HG02970 (cell line): ENCODE results near the gene LPP.

Source experiments
- ATAC-seq: cut with Tn5 transposase; IDR thresholded peaks from one replicate; pipeline ENCODE4 v1.9.1; 2021; ENCODE audit warnings: mild to moderate bottlenecking, moderate library complexity, moderate number of reproducible peaks; ENCODE audit not compliant: unreplicated experiment, low FRiP score

LPP gene

DNA sequence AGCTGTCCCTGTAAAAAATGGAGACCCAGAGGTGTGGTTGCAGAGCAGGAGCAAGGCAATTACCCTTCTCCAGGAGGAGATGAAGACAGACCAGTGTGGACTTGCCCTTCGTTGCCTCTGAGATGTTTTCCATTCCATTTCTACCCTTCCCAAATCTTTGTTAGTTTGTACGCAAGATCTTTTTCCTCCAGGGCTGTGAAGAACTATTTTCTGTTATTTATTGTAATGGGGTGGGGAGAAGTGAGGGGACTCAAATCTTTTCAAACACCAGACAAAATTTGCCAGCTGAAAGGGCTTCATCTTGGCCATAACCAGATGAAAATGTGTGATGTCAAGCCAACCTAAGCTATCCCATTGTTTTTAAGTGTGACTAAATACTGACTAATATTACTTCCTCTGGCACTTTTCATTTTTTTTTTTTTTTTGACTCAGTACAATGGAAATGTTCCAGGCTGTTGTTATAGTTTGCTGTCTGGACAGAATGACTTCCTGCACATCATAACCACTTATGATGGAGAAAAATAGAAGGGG, 746.5 kb downstream of the LPP start:
- no peak for ATAC-seq

GRCh38 chr3:188901126-188901525, 747.2 kb downstream of the LPP start:
- no peak for ATAC-seq

DNA sequence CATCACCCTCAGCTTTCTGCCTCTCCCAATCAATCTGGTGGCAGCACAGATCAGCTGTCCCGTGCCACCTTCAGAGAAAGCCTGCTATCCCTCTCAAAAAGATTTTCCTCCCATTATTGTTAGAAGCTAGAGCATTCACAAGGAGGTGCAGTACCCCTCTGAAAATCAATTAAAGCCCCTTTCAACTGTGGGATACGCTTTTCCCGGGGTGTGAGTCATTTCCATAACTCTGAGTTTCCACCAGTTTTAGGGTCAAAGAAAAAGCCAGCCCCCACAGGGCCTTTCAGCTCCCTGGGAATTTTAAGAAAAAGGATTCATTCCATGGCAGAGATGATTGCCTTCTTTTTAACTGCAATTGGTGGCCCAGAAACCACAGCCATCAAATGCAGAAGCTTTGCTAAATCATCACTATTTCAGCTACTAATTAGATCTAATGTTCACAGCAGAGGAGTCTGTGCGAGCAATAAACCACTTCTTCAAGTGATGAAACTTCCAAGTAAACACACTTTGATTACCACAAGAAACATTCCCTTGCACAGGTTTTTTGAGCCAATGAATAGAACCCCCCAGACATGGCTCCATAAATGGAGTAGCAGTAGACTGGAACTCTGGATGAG, 747.8 kb downstream of the LPP start:
- ATAC-seq: no peak

DNA sequence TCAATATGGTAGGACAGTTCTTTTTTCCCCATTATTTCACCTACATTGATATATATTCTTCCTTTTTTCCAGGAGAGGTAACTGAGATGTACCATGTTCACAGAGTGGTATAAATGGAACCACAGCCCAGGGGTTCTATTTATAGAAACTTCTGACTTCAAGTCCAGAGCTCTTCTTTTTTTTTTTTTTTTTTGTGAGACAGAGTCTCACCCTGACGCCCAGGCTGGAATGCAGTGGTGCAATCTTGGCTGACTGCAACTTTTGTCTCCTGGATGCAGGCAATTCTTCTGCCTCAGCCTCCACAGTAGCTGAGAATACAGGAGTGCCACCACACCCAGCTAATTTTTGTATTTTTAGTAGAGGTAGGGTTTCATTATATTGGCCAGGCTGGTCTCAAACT, 750.7 kb downstream of the LPP start:
- ATAC-seq: no peak

- ATAC-seq: no peak
Observed at GRCh38 chr3:188905547-188905946, 751.6 kb downstream of the LPP start.

DNA sequence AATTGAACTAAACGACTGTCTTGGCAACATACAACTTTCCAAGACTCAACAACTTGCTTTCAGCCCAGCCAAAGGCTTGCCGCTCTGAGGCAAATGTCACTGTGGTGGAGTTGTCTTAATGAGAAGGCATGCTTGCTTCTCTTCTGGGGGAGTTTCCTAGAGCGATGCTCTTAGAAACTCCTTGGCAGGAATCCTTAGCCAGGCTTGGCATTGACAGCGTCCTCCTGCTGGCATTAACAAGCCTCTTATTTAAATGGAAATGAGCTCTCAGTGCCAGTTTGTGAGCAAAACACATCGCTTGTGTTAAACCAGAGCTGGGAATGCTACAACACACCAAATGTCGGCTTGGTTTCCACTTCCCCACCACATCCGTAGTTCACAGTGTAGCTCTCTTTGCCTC, 752.3 kb downstream of the LPP start:
- no peak for ATAC-seq

DNA sequence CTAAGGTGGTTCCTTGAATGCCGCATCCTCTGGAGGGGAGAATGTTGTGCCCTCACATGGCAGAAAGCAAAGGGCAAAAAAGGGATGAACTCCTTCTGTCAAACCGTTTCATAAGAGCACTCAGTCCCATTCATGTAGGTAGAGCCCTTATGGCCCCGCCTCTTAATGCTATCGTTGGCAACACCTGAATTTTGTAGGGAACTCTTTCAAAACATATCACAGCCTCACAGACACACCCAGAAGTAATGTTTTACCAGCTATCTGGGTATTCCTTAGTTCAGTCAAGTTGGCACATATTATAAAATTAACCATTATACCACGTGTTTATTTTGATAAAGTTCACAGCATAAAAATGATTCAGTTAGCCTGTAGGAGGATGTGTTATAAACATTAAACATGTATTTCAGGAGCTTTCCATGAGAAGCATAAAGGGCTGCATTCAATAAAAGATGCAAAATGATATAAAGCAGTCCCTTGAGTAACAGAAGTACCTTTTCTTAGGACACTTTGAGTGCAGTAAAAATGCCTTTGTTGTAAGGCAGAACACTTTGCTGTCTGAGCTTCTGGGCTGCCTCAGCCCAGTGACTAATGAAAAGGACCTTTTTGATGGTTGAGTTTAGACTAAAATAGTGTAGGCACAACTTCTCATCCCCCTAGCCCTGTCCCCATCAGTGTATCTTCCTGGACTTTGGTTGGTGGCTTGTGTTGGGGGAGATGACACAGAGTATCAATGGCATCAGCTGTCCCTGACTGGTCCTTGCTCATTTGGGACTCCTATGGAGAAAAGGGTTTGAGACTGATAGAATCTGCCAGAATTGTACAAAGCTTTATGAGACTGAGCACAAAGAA, 754.3 kb downstream of the LPP start:
- ATAC-seq: no peak

GRCh38 chr3:188911026-188911850, 757.3 kb downstream of the LPP start:
- no peak for ATAC-seq

DNA sequence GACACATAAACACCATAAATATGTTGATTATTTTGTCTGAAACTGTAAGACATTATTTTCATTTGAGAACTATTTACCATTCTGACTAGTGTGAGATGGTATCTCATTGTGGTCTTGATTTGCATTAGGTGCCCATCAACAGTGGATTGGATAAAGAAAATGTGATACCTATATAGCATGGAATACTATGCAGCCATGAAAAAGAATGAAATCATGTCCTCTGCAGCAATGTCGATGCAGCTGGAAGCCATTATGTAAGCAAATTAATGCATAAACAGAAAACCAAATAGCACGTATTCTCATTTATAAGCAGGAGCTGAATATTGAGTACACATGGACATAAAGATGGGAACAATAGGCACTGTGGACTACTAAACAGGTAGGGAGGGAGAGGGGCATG, 759.1 kb downstream of the LPP start:
- ATAC-seq: no peak

DNA sequence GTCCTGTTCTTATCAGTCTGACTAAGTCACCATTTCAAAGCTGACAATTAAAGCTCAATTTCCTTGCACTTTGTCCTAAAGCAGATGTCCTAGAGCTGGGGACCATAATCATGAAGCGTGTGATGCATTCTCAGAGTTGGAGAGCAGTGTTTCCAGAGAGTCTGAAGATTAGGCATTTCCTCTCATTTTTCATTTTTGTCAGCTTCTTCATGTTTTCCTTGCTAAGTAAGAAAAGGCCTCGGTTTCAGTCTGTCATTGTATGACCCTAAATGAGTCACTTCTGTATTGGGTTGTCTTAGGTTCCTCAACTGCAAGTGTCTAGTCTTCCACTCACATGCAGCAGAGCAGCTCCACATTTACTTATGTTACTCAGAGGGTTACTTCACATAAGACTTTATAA, 760.6 kb downstream of the LPP start:
- no peak for ATAC-seq

DNA sequence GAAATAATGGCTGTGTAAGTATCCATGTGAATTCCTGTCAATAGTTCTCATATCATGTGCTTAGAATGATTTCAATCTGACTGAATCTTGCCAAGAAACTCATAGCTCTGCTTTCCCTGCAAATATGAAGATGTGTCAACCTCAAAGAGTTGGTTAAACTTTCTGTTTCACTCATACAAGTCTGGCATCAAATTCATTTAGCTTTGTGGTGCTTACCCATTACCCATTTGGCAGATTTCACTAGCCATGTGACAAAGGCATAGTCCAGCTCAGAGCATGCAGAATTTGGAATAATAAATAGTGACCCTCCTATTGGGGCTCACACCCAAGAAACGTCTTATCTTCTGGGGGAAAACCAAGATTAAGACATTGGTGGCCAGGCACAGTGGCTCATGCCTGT, 761.2 kb downstream of the LPP start:
- ATAC-seq: no peak

- ATAC-seq: no peak
Observed at GRCh38 chr3:188916934-188917401, 763.0 kb downstream of the LPP start.

GRCh38 chr3:188918093-188918492, 764.1 kb downstream of the LPP start:
- no peak for ATAC-seq

DNA sequence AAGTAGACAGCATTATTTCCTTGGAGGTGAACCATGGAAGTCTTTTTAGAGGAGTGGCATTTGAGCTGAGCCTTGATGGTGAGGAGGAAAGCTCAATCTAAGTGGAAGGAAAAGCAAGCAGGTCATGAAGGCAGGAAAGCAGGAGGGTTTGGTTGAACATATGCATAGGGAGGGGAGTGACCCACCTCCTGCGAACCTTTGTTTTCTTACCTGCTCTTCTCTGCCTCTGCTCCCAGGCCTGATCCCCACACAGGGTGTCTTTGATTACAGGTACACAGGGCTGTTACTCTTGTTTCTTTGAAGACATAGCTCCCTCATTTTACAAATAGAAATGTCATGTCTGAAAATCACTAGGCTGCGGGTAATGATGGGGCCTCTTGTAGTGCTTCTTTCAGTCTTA, 769.7 kb downstream of the LPP start:
- no peak for ATAC-seq

GRCh38 chr3:188925376-188925775, 771.4 kb downstream of the LPP start:
- no peak for ATAC-seq

DNA sequence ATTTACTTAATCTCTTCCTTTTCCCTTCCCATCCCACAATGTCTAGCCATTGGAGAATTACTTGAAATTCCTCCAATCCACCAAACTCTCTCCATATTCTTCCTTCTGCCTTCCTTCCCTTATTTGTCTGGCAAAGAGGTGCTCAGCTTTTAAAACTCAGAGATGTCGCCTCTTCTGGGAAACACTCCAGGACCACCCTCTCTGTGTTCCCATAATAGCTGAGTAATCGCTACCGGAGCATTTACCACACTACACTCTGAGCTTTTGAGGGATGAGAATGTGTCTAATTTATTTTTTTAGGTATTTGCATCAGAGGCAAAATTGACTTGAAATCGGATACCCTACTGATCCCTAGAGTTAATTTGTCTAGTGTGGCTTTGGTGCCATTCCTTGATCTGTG, 772.2 kb downstream of the LPP start:
- no peak for ATAC-seq

- no peak for ATAC-seq
Observed at GRCh38 chr3:188926741-188927511, 773.0 kb downstream of the LPP start.

GRCh38 chr3:188927971-188928370, 774.0 kb downstream of the LPP start:
- ATAC-seq: no peak

- ATAC-seq: no peak
Observed at GRCh38 chr3:188929137-188929536, 775.2 kb downstream of the LPP start.

GRCh38 chr3:188931036-188931435, 777.1 kb downstream of the LPP start:
- no peak for ATAC-seq
